Measurements from ENCODE around the gene CDCA7L. TPM values are rescaled to one million over a fixed set of nuclear protein-coding genes. Genes with fewer than 3 reads are reported as not detected.

CDCA7L gene
- total and polyA plus RNA-seq, 10 donors, result 15.4 to 38.6 (median 30.4) TPM

GRCh38 chr7:21891291-21891690, 54.4 kb downstream of the CDCA7L start:
- no peak overlapping the region for H3K27ac ChIP-seq
- no peak for TF ChIP-seq POLR2AphosphoS5 (IDR thresholded peaks at IDR 0.05)
- TF ChIP-seq CTCF (IDR thresholded peaks at IDR 0.05 in 8 of 11, conservative IDR thresholded peaks at IDR 0.05 in 3 of 11), result no peak
- no peak for TF ChIP-seq POLR2A (IDR thresholded peaks at IDR 0.05)
- no peaks in the 10 kb centered on the region for H3K27me3 ChIP-seq (replicated peaks in 1 of 7)
- no peaks in the 10 kb centered on the region for H3K4me1 ChIP-seq
- intact Hi-C loops (cut with DNase I; ENCODE audit: low total_unique reads), result no loop called here
- no peak overlapping the region for H3K4me3 ChIP-seq
- no peaks in the 10 kb centered on the region for H3K36me3 ChIP-seq
- 89 to 95% (median 93%) methylated on average over 3 of the region's 3 CpGs for WGBS, 5 donors
- H3K9me3 ChIP-seq, result no peaks in the 10 kb centered on the region
- no peak for DNase-seq

GRCh38 chr7:21887779-21888178, 57.9 kb downstream of the CDCA7L start:
- Histone ChIP-seq H3K4me3 (no peak overlapping the region), H3K4me1 (no peaks in the 10 kb centered on the region), H3K9me3 (no peaks in the 10 kb centered on the region), H3K27me3 (replicated peaks in 1 of 7) (no peaks in the 10 kb centered on the region), H3K27ac (no peak overlapping the region), H3K36me3 (no peaks in the 10 kb centered on the region)
- intact Hi-C loops (cut with DNase I; ENCODE audit: low total_unique reads), result no loop called here
- no peak for DNase-seq
- WGBS, 5 donors, result 86 to 91% (median 90%) methylated on average over 4 of the region's 4 CpGs
- TF ChIP-seq POLR2AphosphoS5 (IDR thresholded peaks at IDR 0.05) (no peak), POLR2A (IDR thresholded peaks at IDR 0.05) (no peak), CTCF (IDR thresholded peaks at IDR 0.05 in 8 of 11, conservative IDR thresholded peaks at IDR 0.05 in 3 of 11) (no peak)

GRCh38 chr7:21887353-21887752, 58.3 kb downstream of the CDCA7L start:
- Histone ChIP-seq H3K4me1 (no peaks in the 10 kb centered on the region), H3K27me3 (replicated peaks in 1 of 7) (no peaks in the 10 kb centered on the region), H3K4me3 (no peak overlapping the region), H3K9me3 (no peaks in the 10 kb centered on the region), H3K27ac (no peak overlapping the region), H3K36me3 (no peaks in the 10 kb centered on the region)
- intact Hi-C loops (cut with DNase I; ENCODE audit: low total_unique reads), result no loop called here
- WGBS, 5 donors, result 91 to 94% (median 93%) methylated on average over 2 of the region's 2 CpGs
- no peak for DNase-seq
- TF ChIP-seq CTCF (IDR thresholded peaks at IDR 0.05 in 8 of 11, conservative IDR thresholded peaks at IDR 0.05 in 3 of 11) (no peak), POLR2AphosphoS5 (IDR thresholded peaks at IDR 0.05) (no peak), POLR2A (IDR thresholded peaks at IDR 0.05) (no peak)

- Histone ChIP-seq H3K27ac (no peak overlapping the region), H3K9me3 (no peaks in the 10 kb centered on the region), H3K36me3 (no peaks in the 10 kb centered on the region), H3K4me1 (no peaks in the 10 kb centered on the region), H3K4me3 (no peak overlapping the region), H3K27me3 (replicated peaks in 1 of 7) (no peaks in the 10 kb centered on the region)
- 49 to 85% (median 74%) methylated on average over 4 of the region's 4 CpGs for WGBS, 5 donors
- intact Hi-C loops (cut with DNase I; ENCODE audit: low total_unique reads), result no loop called here
- TF ChIP-seq CTCF (IDR thresholded peaks at IDR 0.05 in 8 of 11, conservative IDR thresholded peaks at IDR 0.05 in 3 of 11) (no peak), POLR2AphosphoS5 (IDR thresholded peaks at IDR 0.05) (no peak), POLR2A (IDR thresholded peaks at IDR 0.05) (no peak)
- DNase-seq, result no peak
Measured at GRCh38 chr7:21886396-21886795, 59.3 kb downstream of the CDCA7L start.
